Stimulated activated CD4-positive, alpha-beta T cell treated with anti-CD3 and anti-CD28 coated beads, TNF-alpha, amount 100 ng/mL, for 1 hour (primary cell): ENCODE results near the gene UGT1A10.
"Not testable (repeated sequence)": the region's sequence is repeated elsewhere in the genome, so short reads cannot be mapped to it uniquely, and the experiment has no call there.

Experiments used
- DNase-seq, 3 donors: peaks; one replicate each; pipeline ENCODE4 v3.0.0-alpha.2; 2020; ENCODE audit warnings: low read depth in 3 of 3, low spot score in 1 of 3

Gene UGT1A10

DNA sequence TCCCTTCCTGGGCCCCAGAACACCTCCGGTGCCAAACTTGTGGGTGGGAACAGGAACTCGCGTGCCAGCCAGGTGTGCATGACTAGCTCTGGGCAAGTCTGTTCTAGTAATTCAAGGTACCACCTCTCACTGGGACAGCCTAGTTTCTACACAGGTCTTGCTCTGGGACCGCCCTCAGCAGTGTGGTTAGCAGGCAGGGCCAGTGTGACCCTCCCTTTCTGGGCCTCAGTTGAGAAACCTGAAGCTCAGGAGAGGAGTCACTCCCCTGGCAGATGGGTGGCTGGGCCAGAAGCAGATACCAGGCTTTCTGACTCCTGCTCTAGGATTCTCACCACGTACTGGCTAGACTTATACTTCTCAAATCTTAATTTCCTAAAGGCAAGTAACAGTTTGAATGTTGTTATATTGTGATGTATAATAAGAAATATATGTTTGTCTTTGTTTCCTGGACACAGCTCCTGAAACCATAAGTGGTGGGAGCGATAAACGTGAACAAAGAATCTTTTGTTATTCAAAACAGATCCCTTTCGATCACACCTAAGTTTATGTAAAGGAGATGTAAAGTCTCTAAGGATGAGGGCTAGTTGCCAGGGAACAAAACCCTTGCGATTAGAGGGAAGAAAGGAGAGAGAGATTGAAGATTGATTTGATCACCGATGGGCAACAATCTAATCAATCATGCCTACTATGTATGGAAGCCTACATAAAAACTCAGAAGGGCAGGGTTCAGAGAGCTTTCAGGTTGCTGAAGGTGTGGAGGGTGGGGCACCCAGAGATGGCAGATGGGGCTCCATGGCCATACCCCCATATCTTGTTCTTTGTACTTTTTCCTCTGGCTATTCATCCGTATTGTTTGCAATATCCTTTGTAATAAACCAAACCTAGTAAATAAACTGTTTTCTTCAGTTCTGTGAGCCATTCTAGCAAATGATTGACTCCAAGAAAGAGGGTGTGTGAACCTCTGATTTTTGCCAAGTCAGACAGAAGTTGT lies 55.5 kb downstream of the UGT1A10 start:
- no peak for DNase-seq

DNA sequence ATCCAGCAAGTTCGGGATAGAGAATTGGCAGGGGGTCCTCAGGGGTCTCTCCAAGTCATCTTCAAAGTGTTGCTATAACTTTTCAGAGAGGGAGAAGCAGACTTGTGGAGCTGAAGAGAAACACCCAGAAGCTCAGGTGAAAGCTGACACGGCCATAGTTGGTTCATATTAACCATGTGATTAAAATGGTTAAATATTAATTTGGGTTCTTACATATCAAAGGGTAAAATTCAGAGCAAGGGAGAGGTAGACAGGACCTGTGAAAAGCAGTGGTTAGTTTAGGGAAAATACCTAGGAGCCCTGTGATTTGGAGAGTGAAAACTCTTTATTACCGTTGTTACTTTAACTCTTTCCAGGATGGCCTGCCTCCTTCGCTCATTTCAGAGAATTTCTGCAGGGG lies 56.4 kb downstream of the UGT1A10 start, which contains the start of gene UGT1A6:
UGT1A6 (plus strand) TSS at position 243 of the 400 bp plus-strand sequence; CDS start at position 358, 115 bp downstream.
- no peak for DNase-seq

DNA sequence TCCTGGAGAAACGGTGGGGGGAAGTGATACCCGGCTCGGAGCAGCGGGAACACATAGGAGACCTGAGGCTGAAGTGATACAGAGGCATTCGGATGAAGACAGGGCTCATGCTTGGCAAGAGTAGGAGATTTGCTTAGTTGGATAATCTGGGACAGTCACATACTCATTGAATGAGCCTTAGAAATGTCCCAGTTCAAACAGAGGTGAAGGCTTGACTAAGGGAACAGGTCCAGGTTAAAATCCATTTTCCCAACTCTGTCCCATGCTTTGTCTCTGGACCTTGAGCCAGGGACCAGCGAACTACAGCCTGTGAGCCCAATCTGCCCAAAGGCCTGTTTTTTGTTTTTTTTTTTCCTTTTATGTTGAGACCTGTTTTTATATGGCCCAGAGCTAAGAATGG lies 57.7 kb downstream of the UGT1A10 start:
- no peak for DNase-seq

DNA sequence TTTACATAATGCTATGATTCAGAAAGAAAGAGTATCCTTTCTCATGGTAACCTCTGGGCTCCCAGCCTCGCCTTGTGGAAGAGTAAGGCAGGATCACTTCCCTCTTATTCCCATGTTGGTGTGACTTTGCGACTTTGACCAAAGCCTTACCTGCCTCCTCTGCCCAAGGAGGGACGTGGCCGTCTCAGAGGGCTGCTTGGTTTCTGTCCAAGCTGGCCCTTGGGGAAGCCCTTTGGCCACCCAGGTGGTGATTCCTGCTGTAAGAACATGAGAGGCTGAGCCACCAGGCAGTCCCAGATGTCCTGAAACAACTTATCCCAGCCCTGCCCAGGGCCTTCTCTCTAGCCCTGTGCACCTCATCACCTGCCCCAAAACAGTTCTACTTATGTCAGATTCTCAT lies 62.5 kb downstream of the UGT1A10 start:
- DNase-seq, result no peak

DNA sequence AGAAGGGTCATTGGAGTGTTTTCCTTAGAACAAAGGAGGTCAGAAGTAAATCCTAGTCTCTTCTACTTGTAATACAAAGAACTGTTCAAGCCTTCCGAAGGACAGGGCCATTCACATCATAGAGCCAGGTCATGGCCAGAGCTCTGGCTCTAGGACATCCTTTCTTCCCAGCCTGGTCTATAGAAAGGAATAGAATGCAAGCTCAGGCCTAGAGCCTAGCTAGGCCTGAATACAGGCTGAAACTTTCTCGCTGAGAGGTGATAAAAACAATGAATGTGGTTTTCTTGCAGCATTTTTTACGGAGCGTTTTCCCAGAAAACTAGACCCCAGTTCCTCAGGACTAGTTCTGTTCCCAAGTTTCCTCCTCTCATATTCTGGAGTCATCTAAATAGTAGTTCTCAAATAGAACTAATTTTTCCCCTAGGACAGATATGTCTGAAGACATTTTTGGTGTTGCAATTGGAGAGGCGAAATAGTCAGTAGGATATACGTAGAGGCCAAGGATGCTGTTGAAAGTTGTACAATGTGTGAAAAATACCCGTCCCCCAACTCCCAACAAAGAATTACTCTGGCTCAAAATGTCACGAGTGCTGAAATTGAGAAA lies 63.3 kb downstream of the UGT1A10 start:
- DNase-seq, result no peak

DNA sequence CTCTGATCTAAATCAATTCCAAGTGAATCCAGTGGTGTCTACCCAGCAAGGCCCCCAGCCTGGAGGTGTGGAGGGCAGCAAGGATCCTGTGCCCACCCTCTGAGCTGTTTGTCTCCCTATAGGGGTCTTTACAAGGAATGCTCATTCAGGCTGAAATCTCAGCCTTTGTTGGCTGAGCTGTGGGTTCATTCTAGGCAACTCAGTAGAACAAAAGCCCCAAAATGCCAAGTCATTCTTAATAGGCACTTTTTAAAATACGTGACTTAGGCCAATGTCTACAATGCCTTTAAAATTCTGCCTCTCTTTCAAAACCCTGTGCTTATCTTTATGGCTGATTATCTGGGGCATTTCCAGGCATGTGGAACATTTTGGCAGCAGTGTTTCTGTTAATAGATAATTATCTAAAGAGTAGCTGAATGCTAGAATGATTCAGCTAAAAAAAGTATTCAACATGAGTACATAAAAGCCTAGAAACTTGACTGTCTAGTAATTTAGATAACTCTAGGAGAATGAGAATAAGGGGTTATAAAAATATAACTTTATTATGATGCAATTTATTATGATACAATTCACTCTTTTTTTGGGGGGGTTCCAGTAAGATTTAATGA lies 63.9 kb downstream of the UGT1A10 start:
- no peak for DNase-seq

DNA sequence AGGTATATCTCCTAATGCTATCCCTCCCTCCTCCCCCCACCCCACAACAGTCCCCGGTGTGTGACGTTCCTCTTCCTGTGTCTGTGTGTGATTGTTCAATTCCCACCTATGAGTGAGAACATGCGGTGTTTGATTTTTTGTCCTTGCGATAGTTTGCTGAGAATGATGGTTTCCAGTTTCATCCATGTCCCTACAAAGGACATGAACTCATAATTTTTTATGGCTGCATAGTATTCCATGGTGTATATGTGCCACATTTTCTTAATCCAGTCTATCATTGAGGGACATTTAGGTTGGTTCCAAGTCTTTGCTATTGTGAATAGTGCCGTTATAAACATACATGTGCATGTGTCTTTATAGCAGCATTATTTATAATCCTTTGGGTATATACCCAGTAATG lies 64.6 kb downstream of the UGT1A10 start:
- not testable (repeated sequence) for DNase-seq

DNA sequence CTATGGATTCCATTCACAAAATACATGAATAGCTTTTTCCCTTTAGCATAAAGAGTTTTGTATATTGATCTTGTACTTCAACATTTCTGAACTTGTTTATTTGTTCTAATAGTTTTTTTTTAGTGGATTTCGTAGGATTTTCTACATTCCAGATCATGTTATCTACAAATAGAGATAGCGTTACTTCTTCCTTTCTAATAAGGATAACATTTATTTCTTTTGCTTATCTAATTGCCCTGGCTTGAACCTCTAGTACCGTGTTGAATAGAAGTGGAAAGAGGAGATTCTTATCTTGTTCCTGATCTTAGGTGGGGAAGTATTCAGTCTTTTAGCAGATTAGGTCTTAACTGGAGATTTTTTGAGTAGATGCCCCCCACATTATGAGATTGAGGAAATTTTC lies 66.0 kb downstream of the UGT1A10 start:
- DNase-seq, result no peak

DNA sequence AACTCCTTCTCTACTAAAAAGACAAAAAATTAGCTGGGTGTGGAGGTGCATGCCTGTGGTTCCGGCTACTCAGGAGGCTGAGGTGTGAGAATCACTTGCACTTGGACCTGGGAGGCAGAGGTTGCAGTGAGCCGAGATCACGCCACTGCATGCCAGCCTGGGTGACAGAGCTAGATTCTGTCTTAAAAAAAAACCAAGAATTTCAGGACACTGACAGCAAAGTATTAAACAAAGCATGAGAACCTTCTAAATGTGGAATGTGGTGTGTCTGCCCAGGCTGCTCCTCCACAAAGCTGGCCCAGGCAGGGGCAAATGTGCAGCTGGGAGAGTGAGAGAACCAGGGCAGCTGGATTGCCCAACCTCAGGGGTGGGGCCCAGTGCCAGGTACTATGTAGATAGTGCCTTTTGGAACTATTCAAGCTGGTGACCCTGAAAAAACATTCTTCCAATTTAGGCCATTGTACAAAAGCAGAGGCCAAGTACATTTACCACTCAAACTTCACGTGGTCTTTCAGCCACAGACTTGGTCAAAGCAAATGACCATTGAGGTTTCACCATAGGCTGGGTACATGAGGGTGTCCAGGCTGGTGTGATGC lies 69.8 kb downstream of the UGT1A10 start:
- no peak for DNase-seq

DNA sequence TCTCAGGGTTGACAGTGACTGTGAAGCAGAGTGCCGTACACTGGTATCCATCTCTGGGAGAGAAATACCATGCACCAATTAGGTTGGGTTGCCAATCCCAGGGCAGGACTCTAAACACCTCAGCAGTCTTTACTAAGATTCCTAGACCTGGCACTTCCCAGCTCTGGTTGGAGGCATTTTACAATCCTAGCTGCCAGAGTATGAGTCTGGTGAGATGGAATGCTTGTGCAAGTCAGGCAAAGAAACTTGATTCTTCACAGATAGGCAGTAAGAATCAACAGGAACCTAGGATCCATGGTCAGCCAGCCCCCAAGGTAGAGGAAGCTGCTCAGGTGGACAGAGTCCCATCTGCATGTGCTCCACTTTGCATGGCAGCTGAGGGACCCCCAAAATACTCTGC lies 70.5 kb downstream of the UGT1A10 start:
- DNase-seq, result no peak

DNA sequence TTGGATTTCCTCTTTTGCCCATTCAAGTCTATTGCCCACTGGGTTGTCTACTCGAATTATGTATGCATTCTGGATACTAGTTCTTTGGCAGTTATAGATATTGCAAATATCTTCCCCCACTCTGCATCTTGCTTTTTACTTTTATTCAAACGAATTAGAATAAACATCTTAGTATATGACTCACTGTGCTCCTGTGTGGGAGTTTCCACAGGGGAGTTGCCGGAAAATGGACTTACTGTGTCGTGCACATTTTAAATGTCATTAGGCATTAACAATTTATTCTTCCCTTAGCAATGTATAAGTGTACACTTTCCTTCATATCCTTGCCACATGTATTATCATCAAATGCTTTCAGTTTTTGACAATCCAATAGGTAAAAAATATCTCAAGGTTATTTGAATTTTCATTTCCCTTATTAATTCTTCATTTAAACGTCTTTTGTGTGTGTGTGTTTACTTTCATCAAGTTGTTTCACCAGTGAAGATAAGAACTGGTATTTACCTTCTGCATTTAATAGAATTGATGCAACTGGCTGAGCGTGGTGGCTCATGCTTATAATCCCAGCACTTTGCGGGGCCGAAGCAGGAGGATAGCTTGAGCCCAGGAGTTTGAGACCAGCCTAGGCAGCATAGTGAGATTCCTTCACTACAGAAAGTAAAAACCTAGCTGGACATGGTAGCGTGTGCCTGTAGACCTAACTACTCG lies 71.8 kb downstream of the UGT1A10 start:
- DNase-seq, result no peak

DNA sequence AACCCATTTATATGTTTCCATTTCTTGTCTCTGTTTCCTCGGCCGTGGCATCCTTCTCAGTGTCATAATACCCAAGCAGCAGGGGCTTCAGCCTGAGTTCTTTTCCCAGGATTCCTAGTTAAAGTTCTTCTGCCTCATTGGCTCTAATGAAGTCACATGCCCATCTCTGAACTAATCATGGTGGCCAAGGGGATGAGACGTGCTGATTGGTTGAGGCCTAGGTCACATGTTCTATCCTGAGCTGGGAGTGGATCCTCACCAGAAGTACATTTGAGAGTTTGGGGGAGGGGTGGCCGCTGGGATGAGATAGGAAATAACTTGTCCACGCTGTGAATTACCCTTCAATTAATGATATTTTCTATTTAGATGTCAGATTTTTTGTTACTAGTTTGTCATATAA lies 72.7 kb downstream of the UGT1A10 start:
- DNase-seq, result no peak

DNA sequence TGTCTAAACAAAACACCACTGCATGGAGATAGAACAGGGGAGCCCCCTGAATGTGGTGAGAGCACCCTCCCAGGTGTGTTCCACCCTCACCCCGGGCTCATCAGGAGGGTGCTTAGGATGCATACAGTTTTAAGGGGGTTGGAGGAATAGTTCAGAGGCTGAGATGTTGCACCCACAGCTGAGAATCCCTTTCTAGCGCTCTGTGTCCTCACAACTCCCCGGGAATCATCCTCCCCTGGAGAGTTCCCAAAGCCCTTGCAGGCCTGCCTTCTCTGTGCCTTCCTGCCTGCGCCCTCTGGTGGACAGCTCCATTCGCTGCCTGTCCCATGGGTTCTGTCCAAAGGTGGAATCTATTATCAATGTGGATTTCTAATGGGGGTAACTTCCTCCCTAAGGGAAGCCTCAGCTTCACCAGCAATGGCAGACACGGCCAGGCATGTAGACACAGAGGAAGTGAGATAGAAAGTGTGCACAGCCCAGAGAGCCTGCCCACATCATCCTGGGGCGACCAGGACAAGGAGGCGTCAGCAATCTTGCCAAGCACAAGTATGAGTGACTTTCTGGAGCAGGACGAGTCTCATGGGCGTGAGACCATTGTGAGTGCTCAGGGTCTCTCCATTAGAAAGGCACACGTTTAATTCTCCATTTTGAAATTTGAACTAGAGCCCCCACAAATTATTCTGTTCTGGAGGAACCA lies 75.2 kb downstream of the UGT1A10 start:
- peak; percentile 9 to 49 (median 18) for DNase-seq

DNA sequence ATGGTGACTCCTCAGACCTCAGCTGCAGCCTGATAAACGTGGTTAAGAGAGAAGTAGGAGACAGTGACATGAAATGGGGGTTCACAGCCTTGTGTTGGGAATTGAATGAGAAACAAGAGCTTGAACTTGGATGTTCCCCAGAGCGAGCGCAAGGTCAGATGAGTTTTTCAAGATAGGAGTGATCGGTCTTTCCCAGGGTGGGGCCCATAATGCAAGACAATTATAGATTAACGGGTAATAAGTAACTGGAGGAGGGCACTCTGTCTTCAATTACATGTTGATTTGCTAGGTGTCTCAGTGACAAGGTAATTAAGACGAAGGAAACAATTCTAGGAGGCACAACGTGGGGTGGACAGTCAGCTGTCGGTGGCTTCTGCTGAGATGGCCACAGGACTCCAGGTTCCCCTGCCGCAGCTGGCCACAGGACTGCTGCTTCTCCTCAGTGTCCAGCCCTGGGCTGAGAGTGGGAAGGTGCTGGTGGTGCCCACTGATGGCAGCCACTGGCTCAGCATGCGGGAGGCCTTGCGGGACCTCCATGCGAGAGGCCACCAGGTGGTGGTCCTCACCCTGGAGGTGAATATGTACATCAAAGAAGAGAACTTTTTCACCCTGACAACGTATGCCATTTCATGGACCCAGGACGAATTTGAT lies 76.5 kb downstream of the UGT1A10 start, which contains the start of gene UGT1A5:
UGT1A5 (plus strand) TSS at position 297 of the 651 bp plus-strand sequence; CDS start at position 382, 85 bp downstream.
- DNase-seq, result no peak

DNA sequence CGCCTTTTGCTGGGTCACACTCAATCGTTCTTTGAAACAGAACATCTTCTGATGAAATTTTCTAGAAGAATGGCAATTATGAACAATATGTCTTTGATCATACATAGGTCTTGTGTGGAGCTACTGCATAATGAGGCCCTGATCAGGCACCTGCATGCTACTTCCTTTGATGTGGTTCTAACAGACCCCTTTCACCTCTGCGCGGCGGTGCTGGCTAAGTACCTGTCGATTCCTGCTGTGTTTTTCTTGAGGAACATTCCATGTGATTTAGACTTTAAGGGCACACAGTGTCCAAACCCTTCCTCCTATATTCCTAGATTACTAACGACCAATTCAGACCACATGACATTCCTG lies 77.0 kb downstream of the UGT1A10 start:
- no peak for DNase-seq

DNA sequence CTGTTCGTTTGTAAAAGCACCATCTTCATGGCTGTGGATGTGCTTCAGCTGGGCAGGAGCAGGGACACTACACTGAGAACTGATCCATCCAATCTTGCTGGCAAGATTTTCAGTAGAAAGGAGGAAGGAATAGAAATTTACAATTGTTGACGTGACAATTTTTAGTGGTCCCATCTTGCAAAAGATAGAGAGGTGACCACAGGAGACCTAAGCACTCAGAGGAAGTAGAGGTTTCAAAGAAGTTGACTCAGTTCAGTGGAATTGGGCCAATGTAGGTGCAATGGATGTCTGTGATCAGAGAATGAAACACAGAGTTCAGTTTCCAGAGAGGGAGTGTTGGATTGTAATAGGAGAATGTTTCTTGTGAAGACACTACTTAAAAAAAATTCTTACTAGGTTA lies 77.9 kb downstream of the UGT1A10 start:
- no peak for DNase-seq

DNA sequence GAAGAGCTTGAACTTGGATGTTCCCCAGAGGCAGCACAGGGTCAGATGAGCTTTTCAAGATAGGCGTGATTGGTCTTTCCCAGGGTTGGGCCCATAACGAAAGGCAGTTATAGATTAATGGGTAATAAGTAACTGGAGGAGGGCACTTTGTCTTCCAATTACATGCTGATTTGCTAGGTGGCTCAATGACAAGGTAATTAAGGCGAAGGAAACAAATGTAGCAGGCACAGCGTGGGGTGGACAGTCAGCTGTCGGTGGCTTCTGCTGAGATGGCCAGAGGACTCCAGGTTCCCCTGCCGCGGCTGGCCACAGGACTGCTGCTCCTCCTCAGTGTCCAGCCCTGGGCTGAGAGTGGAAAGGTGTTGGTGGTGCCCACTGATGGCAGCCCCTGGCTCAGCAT lies 82.3 kb downstream of the UGT1A10 start, which contains the start of gene UGT1A4:
UGT1A4 (plus strand) TSS at position 185 of the 400 bp plus-strand sequence; CDS start at position 270, 85 bp downstream.
- DNase-seq, result no peak

DNA sequence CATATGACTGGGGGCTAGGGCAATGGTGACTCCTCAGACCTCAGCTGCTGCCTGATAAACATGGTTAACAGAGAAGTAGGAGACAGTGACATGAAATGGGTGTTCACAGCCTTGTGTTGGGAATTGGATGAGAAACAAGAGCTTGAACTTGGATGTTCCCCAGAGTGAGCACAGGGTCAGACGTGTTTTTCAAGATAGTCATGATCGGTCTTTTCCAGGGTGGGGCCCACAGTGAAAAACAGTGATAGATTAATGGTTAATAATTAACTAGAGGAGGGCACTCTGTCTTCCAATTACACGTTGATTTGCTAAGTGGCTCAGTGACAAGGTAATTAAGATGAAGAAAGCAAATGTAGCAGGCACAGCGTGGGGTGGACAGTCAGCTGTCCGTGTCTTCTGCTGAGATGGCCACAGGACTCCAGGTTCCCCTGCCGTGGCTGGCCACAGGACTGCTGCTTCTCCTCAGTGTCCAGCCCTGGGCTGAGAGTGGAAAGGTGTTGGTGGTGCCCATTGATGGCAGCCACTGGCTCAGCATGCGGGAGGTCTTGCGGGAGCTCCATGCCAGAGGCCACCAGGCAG lies 92.6 kb downstream of the UGT1A10 start, which contains the start of gene UGT1A3:
UGT1A3 (plus strand) TSS at position 320 of the 579 bp plus-strand sequence; CDS start at position 405, 85 bp downstream.
- DNase-seq, result no peak
